HL-60/S4 treated with retinoic acid at 250 ng/mL for 4 days and 3 days (cell line): ENCODE data around the gene ST7L.
"Not testable (repeated sequence)": the region's sequence is repeated elsewhere in the genome, so short reads cannot be mapped to it uniquely, and the experiment has no call there.

Source experiments
- in situ Hi-C: fragments of 300-500 bp; cut with MboI; formaldehyde crosslinking; loops from 2 replicates; pipeline ENCODE4 v1.7.0; 2022; ENCODE audit warnings: low sequenced_read_pairs

The ST7L gene, protein sequence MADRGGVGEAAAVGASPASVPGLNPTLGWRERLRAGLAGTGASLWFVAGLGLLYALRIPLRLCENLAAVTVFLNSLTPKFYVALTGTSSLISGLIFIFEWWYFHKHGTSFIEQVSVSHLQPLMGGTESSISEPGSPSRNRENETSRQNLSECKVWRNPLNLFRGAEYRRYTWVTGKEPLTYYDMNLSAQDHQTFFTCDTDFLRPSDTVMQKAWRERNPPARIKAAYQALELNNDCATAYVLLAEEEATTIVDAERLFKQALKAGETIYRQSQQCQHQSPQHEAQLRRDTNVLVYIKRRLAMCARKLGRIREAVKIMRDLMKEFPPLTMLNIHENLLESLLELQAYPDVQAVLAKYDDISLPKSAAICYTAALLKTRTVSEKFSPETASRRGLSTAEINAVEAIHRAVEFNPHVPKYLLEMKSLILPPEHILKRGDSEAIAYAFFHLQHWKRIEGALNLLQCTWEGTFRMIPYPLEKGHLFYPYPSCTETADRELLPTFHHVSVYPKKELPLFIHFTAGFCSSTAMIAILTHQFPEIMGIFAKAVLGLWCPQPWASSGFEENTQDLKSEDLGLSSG

GRCh38 chr1:112618721-112619517, at the start of gene ST7L:
Gene ST7L (minus strand): TSS chr1:112619141. CDS start chr1:112619113, 28 bp downstream.
- in situ Hi-C loops: loop anchor here (10.0 kb wide), 1 partner anchor 224 kb away; the partner anchor contains the start of gene CTTNBP2NL

DNA sequence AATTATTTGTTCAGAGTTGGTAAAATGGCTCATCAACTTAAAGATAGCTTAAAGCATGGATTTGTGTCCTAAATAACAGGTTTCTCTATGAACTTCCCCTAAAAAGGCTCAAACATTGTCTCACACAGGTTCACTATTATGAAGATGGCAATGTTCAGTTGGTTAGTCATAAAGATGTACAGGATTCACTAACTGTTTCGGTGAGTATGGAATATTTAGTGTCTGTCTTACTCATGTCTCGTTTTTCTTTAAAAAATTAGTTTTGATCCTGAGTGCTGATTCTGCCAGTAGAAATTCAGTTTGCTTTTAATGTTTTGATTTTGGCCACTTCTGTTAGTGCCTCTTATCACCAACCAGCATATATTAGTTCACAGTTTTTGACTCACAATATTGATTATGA, 48.0 kb upstream of the ST7L start:
- in situ Hi-C loops: no loop called here

GRCh38 chr1:112665857-112666256, 46.9 kb upstream of the ST7L start:
- in situ Hi-C loops: no loop called here

DNA sequence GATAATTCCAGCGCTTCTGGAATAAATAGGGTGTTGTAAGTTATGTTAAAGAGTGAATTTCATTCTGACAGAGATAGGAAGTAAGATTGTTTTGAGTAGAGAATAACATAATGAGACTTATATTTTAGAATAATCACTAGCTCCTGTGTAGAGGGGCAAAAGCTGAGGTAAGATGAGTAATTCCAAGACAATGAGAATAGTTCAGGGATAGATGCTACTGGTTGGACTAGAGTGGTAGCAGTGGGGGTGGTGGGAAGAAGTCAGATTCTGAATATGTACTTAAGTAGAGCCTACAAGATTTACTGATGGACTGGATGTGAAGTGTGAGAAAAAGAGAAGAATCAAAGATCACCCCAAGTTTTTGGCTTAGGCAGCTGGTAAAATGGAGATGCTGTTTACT, 32.3 kb upstream of the ST7L start:
- in situ Hi-C loops: no loop called here

- in situ Hi-C loops: no loop called here
Observed at GRCh38 chr1:112646225-112646624, 27.3 kb upstream of the ST7L start.

GRCh38 chr1:112643080-112643479, 24.1 kb upstream of the ST7L start:
- in situ Hi-C loops: no loop called here

GRCh38 chr1:112640437-112640836, 21.5 kb upstream of the ST7L start:
- in situ Hi-C loops: not testable (repeated sequence)

DNA sequence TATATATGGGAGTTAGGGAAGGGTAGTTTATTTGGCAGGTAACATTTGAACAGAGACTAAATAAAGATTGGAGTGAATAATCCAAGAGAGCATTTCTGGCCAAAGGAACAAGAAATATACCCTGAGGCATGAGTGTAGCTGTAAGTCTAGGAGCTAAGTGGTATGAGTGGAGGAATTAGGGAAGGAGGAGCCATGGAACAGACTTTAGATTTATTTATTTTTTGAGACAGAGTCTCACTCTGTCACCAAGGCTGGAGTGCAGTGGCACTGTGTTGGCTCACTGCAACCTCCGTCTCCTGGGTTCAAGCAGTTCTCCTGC, 19.1 kb upstream of the ST7L start:
- in situ Hi-C loops: no loop called here

GRCh38 chr1:112637254-112638109, 18.5 kb upstream of the ST7L start:
- in situ Hi-C loops: no loop called here

DNA sequence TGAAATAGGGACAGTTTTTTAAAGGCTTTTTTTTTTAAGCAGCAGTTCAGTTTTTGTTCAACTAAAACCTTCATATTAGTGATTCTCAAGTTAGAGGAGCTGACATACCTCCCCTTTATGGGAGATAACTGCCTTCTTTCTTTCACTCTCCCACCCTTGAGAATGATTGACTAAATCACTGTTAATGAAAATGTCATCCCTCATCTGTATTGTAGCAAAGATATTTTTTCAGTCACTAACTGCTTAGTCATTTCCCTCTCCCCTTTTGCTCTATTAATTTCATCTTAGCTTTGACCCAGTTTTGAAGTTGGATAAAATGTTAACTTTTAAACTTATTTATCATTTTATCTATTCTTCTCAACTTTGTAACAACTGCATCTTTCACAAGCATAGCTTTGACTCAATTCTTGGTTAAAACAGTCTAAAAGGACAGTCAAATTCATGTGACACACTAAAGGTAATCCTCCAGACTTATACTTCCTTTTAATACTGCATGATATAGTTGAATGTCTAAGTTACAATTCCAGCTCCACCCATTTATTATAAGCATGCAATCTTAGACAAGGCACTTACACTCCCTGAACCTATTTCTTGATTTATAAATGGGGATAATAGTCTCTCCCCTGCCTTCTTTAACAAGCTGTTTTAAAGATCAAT, 17.8 kb upstream of the ST7L start:
- in situ Hi-C loops: no loop called here

- in situ Hi-C loops: no loop called here
Observed at GRCh38 chr1:112636056-112636455, 17.1 kb upstream of the ST7L start.

- in situ Hi-C loops: no loop called here
Observed at GRCh38 chr1:112634367-112634766, 15.4 kb upstream of the ST7L start.

DNA sequence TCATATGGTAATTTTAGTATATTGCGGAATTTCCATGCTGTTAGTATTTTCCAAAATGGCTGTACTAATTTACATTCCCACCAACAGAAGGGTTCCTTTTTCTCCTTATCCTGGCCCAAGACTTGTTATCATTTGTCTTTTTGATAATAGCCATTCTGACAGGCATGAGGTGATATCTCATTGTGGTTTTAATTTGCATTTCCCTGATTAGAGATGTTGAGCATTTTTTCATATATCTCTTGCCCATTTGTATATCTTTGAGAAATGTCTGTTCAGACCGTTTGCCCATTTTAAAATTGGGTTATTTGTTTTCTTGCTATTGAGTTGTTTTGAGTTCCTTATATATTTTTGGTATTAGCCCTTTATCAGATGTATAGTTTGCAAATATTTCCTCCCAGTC, 14.7 kb upstream of the ST7L start:
- in situ Hi-C loops: no loop called here

DNA sequence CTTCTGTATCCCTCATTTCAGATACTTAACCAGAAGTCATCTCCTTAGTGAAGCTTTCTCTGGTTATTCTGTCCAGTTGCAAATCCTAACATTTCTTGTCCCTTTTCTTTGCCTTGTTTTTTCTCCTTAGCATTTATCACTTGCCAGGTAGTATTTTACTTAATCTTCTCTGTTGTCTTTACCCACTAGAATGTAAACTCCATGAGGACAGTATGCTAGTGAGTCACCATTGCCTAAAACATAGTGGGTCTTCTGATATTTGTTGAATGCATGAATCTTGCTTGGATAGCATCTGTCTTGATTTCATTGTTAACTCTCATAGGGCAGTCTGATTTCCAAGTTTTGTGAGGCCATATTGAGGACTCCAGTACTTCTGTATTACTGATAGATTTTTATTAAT, 10.3 kb upstream of the ST7L start:
- in situ Hi-C loops: no loop called here

GRCh38 chr1:112628516-112628915, 9.6 kb upstream of the ST7L start:
- in situ Hi-C loops: no loop called here

DNA sequence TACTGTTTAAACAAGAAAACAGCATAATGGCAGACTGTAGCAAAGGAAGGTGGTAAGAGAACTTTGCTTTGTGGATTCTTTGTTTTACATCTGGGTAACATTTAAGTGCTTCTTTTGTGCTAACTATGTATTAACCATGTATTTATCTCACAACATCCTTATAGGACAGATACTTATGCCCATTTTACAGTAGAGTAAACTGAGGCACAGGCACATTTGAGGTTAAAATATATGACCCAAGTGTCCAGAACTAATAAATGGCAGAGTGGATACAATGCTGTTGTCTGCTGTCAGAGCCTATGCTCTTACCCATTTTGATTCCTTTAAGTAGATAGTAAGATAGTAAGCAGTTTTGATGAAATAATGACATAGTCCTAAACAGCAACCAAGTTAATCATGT, 7.9 kb upstream of the ST7L start:
- in situ Hi-C loops: no loop called here

DNA sequence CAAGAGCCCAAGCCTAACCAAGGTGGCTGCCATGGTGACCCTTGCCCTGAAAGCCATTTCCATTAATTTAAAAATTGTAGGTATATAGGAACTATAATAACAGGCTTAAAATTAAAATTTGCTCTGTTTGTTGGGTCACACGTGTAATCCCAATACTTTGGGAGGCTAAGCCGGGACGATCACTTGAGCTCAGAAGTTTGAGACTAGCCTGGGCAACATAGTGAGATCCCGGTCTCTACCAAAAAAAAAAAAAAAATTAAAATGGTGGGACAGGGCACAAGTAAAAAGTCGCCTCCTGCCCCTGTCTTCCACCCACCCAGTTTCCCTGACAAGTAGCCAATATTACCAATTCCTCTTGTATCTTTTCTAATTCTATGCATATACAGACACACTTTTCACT, 7.3 kb upstream of the ST7L start:
- in situ Hi-C loops: no loop called here

DNA sequence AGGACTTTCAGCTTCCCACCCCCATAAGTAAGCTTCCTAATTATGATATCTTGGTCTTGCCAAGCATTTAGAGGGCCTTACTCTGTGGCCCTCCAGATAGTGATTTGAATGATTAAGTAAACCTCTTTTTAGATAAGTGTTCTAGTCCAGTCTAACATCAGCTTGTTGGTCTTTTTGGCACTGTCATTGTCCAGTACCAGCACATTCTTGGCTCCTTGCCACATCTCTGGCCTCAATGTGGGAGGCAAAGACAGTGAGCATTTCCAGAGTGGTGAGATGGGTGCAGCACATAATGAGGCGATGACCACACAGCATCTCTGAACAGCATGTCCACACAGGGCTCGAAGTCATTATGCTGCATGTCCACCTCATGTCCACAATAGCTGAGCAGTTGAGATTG, 6.8 kb upstream of the ST7L start:
- in situ Hi-C loops: no loop called here

- in situ Hi-C loops: not testable (repeated sequence)
Observed at GRCh38 chr1:112624493-112624892, 5.6 kb upstream of the ST7L start.

GRCh38 chr1:112620377-112620695, 1.4 kb upstream of the ST7L start:
- in situ Hi-C loops: no loop called here
